Measurements from ENCODE around the gene PRSS16.
"Not testable (repeated sequence)": the region's sequence is repeated elsewhere in the genome, so short reads cannot be mapped to it uniquely, and the experiment has no call there.

Gene PRSS16

DNA sequence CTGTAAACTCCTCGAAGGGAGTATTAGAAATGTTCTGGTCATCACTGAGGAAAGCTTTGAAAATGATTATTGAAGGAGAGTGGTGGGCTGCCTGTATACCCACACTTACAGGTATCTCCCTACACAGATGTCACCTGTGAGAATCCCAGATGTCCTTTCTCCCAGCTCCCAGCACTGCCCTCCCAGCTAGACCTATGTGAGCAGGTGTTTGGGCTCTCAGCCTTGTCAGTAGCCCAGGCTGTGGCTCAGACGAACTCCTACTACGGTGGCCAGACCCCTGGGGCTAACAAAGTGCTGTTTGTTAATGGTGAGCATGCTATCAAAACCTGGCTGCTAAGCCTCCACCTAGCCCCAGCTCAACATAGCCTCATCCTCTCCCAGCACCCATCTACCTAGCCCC, 7.1 kb downstream of the PRSS16 start:
- ChIA-PET POLR2A (no interaction called here), CTCF (interaction anchor here (1.7 kb wide), 1 partner anchor 17 kb away, joined by 3 read pairs; no protein-coding TSS in a partner anchor)
- DNase-seq (ENCODE audit: low read depth, low spot score), result no peak
- TF ChIP-seq, protein P1, sequence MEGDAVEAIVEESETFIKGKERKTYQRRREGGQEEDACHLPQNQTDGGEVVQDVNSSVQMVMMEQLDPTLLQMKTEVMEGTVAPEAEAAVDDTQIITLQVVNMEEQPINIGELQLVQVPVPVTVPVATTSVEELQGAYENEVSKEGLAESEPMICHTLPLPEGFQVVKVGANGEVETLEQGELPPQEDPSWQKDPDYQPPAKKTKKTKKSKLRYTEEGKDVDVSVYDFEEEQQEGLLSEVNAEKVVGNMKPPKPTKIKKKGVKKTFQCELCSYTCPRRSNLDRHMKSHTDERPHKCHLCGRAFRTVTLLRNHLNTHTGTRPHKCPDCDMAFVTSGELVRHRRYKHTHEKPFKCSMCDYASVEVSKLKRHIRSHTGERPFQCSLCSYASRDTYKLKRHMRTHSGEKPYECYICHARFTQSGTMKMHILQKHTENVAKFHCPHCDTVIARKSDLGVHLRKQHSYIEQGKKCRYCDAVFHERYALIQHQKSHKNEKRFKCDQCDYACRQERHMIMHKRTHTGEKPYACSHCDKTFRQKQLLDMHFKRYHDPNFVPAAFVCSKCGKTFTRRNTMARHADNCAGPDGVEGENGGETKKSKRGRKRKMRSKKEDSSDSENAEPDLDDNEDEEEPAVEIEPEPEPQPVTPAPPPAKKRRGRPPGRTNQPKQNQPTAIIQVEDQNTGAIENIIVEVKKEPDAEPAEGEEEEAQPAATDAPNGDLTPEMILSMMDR (IDR thresholded peaks at IDR 0.05; ENCODE audit: insufficient read depth, low read length, missing control alignments), result no peak
- H3K4me3 ChIP-seq (ENCODE audit: low read depth, low read length), result no peak overlapping the region

DNA sequence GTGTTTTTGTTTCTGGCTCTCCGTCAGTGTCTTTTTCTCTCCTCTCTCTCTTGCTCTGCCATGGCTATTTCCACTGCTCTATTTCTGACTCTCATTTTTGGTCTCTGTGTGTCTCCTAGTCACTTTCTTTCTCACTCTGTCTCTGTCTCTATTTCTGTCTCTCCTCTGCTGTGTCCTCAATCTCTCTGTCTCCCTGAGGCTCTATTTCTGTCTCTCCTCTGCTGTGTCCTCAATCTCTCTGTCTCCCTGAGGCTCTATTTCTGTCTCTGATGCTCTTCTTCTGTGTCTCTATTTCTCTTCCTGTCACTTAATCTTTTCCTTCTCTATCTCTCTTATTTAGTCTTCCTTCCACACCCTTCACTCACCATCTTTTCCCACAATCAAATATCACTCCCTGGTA, 8.4 kb downstream of the PRSS16 start:
- TF ChIP-seq, protein P1 (IDR thresholded peaks at IDR 0.05; ENCODE audit: insufficient read depth, low read length, missing control alignments), result no peak
- DNase-seq (ENCODE audit: low read depth, low spot score), result no peak
- H3K4me3 ChIP-seq (ENCODE audit: low read depth, low read length), result no peak overlapping the region
- CTCF ChIA-PET, result no interaction called here
- POLR2A ChIA-PET, result no interaction called here

DNA sequence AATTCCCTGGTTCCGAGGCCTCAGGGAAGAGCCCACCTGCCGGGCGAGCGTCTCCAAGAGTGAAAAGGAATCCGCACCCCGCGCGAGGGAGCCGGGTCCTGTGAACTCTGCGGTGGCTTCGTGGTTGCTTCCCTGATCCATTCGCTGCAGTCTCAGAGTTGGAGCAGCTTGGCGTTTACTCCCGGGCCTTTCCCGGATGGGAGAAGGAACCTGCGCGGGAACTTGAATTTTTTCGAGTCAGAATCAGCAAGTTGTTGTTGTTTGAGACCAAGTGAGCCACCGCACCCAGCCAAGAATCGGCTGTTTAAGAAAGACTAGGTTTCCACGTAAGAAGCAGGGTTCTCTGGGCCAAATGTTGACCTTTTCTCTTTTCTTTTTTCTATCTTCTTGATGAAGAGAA, 12.9 kb downstream of the PRSS16 start:
- TF ChIP-seq, protein P1 (IDR thresholded peaks at IDR 0.05; ENCODE audit: insufficient read depth, low read length, missing control alignments), result no peak
- DNase-seq (ENCODE audit: low read depth, low spot score), result no peak
- peak overlapping the region; percentile 20 for H3K4me3 ChIP-seq (ENCODE audit: low read depth, low read length)
- CTCF ChIA-PET, result no interaction called here
- POLR2A ChIA-PET, result no interaction called here

DNA sequence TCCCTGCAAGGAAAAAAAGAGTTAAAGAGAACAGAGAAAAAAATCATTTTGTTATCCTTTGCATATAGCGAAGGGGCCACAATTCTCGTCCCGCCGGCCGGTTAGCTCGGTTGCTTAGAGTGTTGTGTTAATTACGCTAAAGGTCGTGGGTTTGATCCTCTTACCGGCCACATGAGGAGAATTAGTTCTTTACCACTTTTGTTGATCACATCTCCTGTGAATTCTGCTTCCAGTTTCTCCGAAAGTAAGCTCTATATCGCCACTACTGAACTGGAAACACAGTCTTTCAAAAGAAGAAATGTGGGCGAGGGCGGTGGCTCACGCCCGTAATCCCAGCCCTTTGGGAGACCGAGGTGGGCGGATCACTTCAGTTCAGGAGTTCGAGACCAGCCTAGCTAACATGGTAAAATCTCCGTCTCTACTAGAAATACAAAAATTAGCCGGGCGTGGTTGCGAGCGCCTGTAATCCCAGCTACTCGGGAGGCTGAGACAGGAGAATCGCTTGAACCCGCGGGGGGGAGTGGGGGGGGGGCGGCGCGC, 13.4 kb downstream of the PRSS16 start:
- TF ChIP-seq, protein P1 (IDR thresholded peaks at IDR 0.05; ENCODE audit: insufficient read depth, low read length, missing control alignments), result no peak
- POLR2A ChIA-PET, result no interaction called here

GRCh38 chr6:27263886-27264285, 16.4 kb downstream of the PRSS16 start:
- CTCF ChIA-PET, result no interaction called here
- no peak overlapping the region for H3K4me3 ChIP-seq (ENCODE audit: low read depth, low read length)
- POLR2A ChIA-PET, result no interaction called here
- TF ChIP-seq, protein P1 (IDR thresholded peaks at IDR 0.05; ENCODE audit: insufficient read depth, low read length, missing control alignments), result no peak
- no peak for DNase-seq (ENCODE audit: low read depth, low spot score)

More for the DNA sequence above, 13.4 kb downstream of the PRSS16 start:
- H3K4me3 ChIP-seq (ENCODE audit: low read depth, low read length), result no peak overlapping the region
- CTCF ChIA-PET, result no interaction called here
- no peak for DNase-seq (ENCODE audit: low read depth, low spot score)

GRCh38 chr6:27267003-27267402, 19.5 kb downstream of the PRSS16 start:
- H3K4me3 ChIP-seq (ENCODE audit: low read depth, low read length); DNase-seq (ENCODE audit: low read depth, low spot score); POLR2A ChIA-PET: not testable (repeated sequence)
- CTCF ChIA-PET, result interaction anchor here (1.4 kb wide), 1 partner anchor 15 kb away, joined by 3 read pairs; no protein-coding TSS in a partner anchor

- POLR2A ChIA-PET, result no interaction called here
Observed at GRCh38 chr6:27267857-27268434, 20.4 kb downstream of the PRSS16 start.

More at GRCh38 chr6:27267857-27268434, 20.4 kb downstream of the PRSS16 start:
- H3K4me3 ChIP-seq (ENCODE audit: low read depth, low read length), result no peak overlapping the region
- CTCF ChIA-PET, result interaction anchor here (1.4 kb wide), 1 partner anchor 16 kb away, joined by 3 read pairs; no protein-coding TSS in a partner anchor
- TF ChIP-seq, protein P1 (IDR thresholded peaks at IDR 0.05; ENCODE audit: insufficient read depth, low read length, missing control alignments), result no peak
- no peak for DNase-seq (ENCODE audit: low read depth, low spot score)
